HG03280 (cell line): ENCODE measurements around the gene WASHC4.

Experiments
- ATAC-seq: cut with Tn5 transposase; IDR thresholded peaks from one replicate; pipeline ENCODE4 v1.9.1; 2021; ENCODE audit warnings: mild to moderate bottlenecking, moderate library complexity; ENCODE audit not compliant: unreplicated experiment

The WASHC4 gene

GRCh38 chr12:105107494-105108371 is at the start of gene WASHC4:
Gene WASHC4, plus strand, starts transcription at chr12:105107731. Its CDS starts 70 bp downstream, at chr12:105107801.
- ATAC-seq = peak; percentile 92

- ATAC-seq = no peak
Observed at GRCh38 chr12:105060715-105061378, 46.7 kb upstream of the WASHC4 start.

GRCh38 chr12:105064564-105065178 is 42.9 kb upstream of the WASHC4 start:
- ATAC-seq = no peak

DNA sequence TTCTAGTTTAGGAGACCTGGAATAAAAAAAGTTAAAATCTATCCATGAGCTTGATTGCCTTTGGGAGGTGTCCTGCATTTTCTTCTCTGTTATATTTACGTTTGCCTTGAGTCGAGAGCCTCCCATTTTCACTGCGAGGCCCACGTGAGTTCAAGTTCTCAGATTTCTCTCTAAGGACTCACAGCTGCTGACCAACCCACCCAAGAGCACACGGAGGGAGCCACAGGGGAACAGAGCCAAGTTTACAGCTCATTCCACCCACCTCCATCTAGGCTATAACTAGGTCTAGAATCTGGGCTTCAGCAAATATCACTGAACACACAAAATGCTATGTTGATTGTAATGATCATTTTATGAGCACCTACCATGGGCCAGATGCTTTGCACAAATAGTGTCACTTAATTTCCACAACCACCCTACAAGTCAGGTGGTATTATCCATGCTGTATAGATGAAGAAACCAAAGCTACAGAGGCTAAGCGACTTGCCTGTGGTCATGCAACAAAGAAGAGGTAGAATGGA is 40.0 kb upstream of the WASHC4 start:
- no peak for ATAC-seq

DNA sequence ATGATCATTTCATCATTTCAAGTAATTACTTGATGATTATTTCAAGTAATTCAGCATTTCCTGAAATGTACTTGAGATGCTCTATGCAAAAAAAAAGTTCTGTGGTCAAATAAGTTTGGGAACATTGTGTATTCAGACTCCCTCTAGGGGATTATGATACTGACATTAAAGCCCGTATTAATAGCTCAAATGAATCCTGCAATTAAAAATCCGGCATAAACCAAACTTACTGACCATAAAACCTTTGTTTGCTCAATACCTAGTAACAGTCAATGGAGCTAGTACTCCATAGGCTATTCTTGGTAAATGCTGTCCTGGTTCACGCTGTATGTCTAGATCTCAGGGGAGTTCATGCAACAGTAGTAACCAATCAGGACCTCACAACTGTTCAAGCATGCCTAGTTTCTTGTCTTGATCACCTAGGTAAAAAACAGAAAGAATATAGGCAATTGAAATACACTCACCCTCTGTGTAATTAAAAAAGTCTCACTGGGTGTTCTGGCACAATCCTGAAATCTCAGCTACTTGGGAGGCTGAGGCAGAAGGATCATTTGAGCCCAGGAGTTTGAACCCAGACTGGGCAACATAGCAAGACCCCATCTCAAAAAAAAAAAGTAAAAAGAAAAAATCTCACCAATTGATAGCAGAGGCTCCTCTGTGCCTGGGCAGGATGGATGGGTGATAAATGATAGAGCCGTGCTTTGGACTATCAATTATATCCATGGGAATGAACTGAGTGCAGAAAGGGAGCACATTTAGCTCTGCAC is 37.4 kb upstream of the WASHC4 start:
- ATAC-seq = no peak

DNA sequence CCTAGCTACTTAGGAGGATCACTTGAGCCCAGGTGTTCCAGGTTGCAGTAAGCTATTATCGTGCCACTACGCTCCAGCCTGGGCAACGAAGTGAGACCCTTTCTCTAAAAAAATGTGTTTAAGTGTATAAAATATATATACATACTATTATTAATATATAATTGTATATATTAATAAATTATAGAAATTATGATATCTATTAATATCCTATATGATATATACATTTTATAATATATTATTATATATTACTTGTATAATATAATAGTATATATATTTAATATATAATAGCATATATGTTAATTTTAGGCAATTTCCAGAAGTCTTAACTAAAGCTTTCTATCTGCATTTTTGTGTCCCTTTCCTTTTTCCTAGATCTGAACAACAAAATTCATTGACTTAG is 35.5 kb upstream of the WASHC4 start:
- ATAC-seq = no peak

DNA sequence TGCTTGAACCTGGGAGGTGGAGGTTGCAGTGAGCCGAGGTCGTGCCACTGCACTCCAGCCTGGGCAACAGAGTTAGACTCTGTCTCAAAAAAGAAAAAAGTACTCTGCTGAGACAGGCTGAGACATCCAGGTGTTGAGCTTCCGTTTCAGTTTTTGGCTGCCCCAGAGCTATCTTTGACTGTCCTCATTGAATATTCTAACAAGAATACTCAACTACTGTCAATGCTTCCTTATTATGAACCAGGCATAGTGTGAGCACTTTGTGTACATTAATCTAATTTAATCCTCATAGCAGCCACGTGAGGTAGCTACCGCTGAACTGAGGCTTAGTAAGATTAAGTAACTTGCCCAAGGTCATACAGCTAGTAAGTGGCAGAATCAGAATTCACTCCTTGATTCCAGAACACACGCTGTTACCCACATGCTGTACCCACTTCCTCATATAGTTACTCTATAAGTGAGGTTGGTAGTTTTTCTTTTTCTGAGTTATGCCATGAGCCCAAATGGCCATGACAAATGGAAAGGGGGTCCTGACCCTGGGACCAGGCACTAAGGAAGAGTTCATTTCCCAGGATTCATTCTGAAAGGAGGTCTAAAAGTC is 34.5 kb upstream of the WASHC4 start:
- peak; percentile 43 for ATAC-seq

DNA sequence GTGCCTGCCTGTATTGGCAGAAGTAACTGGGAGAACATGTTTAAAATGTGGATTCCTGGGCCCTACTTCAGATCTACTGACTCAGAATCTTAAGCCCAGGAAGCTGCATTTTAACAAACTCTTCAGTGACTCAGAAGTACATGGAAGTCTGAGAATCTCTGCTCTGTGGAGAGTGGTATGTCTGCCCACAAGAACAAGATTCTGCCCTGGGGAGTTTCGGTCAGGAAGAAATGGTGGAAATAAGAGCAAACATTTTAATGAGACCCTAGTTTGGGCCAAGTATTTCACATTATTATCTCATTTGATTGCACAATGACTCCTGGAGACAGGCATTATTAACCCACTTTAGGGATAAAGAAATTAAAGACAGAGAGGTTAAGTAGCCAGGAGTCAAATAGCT is 31.4 kb upstream of the WASHC4 start:
- ATAC-seq = no peak

DNA sequence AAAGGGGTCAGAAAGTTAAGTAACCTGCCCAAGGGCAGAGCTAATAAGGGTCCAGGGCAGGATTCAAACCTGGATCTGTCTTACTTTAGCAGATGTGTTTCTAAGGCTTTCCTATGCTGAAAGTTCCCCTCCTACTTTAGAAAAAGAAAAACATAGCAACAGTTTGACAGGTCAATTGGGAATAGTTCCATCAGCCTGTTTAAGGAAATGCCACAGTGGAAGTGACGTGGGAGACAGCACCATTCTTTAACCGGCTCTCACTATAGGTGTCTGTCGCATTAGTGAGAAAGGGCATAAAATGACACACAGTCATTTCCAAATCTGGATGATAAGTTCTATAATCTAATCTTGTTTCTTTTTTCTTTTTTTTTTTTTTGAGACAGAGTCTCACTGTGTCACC is 30.6 kb upstream of the WASHC4 start:
- no peak for ATAC-seq

DNA sequence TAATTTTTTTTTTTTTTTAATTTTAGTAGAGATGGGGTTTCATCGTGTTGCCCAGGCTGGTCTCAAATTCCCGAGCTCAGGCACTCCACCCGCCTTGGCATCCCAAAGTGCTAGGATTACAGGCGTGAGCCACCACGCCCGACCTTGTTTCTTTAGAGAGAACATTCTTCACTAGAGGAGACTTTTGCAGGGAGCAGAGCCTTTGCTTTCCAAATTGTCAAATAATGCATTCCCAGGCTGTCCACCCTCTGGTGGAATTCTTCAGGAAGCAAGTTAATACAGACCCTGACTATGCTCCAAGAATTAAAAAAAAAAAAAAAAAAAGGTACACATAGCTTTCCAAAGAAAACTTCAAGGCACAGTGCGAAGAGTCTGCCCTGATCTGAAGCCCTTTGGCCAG is 30.1 kb upstream of the WASHC4 start:
- no peak for ATAC-seq

GRCh38 chr12:105078712-105079570 is 28.6 kb upstream of the WASHC4 start:
- no peak for ATAC-seq

DNA sequence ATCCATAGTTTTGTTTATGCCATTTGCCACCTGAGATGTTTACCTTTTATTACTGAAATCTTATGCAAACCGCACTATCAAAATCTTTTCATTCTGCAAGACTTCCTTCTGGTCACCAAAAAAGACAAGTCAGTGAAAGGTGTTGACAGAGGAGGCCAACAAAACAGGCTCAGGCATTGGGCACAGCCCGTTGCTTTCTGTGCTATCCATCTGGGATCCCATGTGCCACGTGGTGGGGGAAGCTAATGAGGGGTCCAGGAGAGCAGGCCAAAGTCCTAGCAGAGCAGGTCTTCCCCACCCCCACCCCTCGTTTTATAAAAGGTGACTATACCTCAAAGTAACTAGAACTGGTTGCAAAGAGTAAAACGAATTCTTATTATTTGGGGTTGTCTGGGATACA is 24.5 kb upstream of the WASHC4 start:
- no peak for ATAC-seq

- ATAC-seq = peak; percentile 33
Observed at GRCh38 chr12:105083551-105084105, 23.9 kb upstream of the WASHC4 start.

DNA sequence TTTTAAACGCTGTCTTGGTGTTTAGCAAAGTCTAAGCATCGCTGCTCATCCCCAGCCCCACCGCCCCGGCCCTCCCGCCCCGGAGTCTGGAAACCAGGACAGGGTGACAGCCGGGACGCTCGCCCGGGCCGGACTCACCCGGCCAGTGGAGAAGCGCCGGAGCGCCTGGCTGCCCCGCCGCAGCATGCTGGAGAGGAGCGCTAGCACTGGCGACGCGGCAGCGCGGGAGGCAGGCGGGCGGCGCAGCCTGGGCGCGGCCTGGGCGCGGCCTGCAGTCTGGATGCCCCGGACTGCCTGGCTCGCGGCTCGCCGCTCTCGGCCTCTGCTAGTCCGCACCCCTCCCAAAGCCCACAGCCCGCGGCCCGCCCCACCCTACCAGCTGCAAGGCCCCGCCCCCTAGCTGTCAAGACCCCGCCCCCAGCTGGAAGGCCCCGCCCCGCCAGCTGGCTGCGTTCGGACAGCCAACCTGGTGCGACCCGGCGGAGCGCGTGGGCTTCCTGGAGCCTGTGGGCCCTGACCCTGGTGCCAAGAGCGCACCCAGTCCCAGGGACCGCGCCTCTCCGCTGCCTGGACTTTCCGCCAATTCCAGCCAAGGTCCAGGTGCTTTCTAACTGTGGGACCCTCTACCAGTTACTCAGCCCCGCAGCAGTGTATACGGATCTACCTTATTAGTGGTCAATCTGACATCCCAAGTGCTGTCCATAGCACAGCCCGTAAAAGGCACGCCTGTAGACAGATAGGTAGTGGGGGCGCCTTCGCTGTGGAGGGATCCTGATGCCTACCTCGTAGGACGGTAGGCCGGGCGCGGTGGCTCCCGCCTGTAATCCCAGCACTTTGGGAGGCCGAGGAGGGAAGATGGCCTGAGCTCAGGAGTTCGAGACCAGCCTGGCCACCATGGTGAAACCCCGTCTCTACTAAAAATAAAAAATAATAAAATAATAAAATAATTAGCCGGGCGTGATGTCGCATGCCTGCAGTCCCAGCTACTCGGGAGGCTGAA is 23.0 kb upstream of the WASHC4 start, which contains the start of gene ALDH1L2:
TSS of gene ALDH1L2 (minus strand) at position 208 of the 1,000 bp plus-strand sequence. CDS start at position 186, 22 bp downstream.
- ATAC-seq = peak; percentile 83

DNA sequence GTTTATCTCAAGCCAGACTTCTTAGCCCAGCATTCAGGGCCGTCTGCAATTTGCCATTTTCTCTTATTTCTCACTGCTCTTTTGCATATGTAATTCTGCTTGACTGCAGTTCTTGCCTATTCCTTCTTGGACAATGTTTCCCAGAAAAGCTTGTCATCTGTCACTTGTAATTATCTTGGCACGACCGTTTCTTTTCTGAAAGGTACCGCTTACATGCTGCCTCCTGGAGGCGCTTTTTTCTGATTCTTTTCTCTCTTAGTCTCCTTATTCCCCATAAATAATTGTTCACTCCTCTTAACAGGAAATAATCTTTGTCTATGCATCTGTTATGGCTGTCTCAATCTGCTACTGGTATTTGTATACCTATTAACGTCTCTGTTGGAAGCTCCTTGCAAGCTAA is 22.0 kb upstream of the WASHC4 start:
- ATAC-seq = no peak

- ATAC-seq = no peak
Observed at GRCh38 chr12:105089817-105090216, 17.7 kb upstream of the WASHC4 start.

DNA sequence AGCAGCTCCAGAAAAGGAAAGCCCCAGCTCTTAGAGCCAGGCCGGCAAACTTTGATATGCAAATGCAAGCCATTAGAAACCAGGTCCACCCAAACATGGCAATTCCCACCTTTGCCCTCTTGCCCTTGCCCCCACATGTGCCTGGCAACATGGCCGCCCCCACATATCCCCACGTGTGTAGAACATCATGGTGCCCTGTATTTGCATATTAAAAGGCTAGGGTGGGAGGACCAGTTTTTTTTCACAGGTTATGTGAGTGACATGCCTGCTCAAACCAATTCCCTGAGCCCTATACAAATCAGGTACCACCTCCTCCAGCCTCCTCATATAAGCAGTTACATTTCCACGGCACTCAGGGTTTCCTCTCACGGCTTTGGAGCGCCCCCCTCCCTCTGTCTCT is 17.2 kb upstream of the WASHC4 start:
- ATAC-seq = no peak
